Activated CD8-positive, alpha-beta memory T cell treated with anti-CD3 and anti-CD28 coated beads for 36 hours (primary cell): Measurements from ENCODE around the gene C16orf78. TPM values are rescaled to one million over a fixed set of nuclear protein-coding genes. Genes with fewer than 3 reads are reported as not detected.
"Not testable (repeated sequence)": the region's sequence is repeated elsewhere in the genome, so short reads cannot be mapped to it uniquely, and the experiment has no call there.

Source experiments
- CTCF ChIA-PET: fragments of 350-600 bp; sonication (Branson Sonifier 250); formaldehyde crosslinking; loops from one replicate; lab custom pipeline; 2021; ENCODE audit warnings: antibody characterized with exemption; lab: Charles Lee
- POLR2A ChIA-PET: fragments of 350-600 bp; sonication (Branson Sonifier 250); formaldehyde crosslinking; loops from one replicate; lab custom pipeline; 2021; ENCODE audit warnings: antibody characterized with exemption; lab: Charles Lee
- total RNA-seq, 2 experiments: library from RNA; stranded (reverse); gene quantifications; one replicate each; pipeline ENCODE4 v1.2.3, GENCODE V29; 2021

C16orf78 gene
- total RNA-seq, 2 experiments from 2014 or later = not detected

GRCh38 chr16:49348408-49349176 lies 25.0 kb upstream of the C16orf78 start:
- POLR2A ChIA-PET = no interaction called here
- CTCF ChIA-PET = no interaction called here

- CTCF ChIA-PET = interaction anchor here (1.3 kb wide), 1 partner anchor 19 kb away, joined by 3 read pairs; no protein-coding TSS in a partner anchor
- POLR2A ChIA-PET = no interaction called here
Observed at GRCh38 chr16:49349446-49350168, 24.0 kb upstream of the C16orf78 start.

DNA sequence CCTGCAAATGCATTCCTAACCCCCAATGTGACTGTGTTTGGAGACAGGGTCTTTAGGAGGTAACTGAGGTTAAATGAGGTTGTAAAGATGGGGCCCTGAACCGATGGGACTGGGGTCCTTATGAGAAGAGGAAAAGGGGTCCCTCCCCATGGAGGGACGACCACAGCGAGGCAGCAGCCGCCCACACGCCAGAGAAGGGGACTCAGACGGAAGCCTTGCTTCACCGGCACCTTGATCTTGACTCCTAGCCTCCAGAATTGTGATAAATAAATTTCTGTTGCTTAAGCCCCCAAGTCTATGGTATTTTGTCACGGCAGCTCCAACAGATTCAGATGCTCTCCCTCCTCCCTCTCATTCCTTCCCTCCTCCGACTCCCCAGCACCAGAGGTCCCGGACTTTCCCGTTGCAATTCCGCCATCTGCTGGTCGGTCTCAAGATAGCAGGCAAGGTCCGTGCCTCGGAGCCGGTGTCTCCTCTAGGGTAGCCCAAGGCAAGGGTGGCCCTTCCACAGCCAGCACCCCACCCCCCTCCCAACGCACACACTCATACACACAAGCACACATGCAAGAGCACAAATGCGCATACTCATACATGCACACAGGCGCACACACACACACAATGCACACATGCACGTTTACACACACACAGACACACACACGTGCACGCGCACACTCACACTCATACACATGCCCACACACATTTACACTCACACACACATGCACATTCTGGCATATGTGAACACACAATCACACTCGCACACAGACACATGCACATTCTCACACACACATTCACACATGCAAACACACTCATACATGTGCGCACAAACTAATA lies 23.1 kb upstream of the C16orf78 start:
- CTCF ChIA-PET = interaction anchor here (1.3 kb wide), 1 partner anchor 20 kb away, joined by 3 read pairs; no protein-coding TSS in a partner anchor
- POLR2A ChIA-PET = no interaction called here

- CTCF ChIA-PET = interaction anchor here (0.7 kb wide), 1 partner anchor 55 kb away, joined by 3 read pairs; no protein-coding TSS in a partner anchor
- POLR2A ChIA-PET = no interaction called here
Observed at GRCh38 chr16:49351096-49351487, 22.5 kb upstream of the C16orf78 start.

- CTCF ChIA-PET = no interaction called here
Observed at GRCh38 chr16:49352892-49353291, 20.7 kb upstream of the C16orf78 start.

DNA sequence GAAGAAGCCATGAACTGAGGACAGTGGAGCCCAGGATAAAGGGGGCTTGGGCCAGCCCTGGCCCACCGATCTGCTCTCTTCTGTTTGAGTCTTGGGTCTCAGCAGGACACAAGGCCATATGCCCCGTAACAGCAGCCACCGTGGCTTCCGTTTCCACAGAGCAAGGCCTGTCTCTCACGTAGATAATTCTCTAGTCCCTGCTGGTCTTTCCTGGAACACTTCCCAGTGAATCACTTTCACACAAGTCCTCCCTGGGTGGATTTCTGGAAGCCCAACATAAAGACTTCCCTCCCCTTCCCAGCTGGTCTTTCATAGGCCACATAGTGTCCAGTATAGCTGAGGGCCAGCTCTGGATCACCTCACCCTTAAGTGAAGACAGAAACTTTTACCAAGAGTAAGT lies 19.9 kb upstream of the C16orf78 start:
- ChIA-PET POLR2A (no interaction called here), CTCF (no interaction called here)

More at GRCh38 chr16:49352892-49353291, 20.7 kb upstream of the C16orf78 start:
- POLR2A ChIA-PET = no interaction called here

DNA sequence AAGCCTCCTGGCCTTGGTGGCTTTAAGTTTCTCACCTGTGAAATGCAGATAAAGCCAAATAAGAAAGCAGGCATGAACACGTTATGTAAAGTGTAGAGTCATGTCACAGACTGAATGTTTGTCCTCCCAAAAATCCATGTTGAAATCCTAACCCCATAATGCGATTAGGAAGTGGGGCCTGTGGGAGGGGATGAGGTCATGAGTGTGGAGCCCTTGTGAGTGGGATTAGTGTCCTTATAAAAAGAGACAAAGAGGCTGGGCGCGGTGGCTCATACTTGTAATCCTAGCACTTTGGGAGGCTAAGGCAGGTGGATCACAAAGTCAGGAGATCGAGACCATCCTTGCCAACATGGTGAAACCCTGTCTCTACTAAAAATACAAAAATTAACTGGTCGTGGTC lies 19.5 kb upstream of the C16orf78 start:
- ChIA-PET CTCF (no interaction called here), POLR2A (no interaction called here)

DNA sequence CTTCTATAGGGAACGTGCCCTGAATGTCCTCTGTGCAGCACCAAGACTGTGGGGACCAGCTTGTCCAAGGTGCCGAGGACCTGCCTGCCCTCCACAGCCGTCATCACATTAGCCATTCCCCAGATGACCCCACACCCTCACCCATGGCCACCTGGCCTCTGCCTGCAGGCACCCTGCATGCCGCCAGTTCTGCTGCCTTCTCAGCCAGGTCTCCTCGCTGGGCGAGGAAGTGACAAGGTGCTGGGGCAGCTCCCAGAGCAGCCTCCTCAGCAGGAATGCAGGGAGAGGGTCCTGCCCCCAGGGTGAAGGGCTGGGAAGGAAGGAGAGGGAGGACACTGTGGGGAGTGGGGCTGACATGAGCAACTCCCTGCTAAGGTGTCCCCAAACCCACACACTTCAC lies 18.6 kb upstream of the C16orf78 start:
- CTCF ChIA-PET = no interaction called here

GRCh38 chr16:49355933-49356665 lies 17.5 kb upstream of the C16orf78 start:
- ChIA-PET POLR2A (no interaction called here), CTCF (no interaction called here)

More for the DNA sequence above, 18.6 kb upstream of the C16orf78 start:
- POLR2A ChIA-PET = no interaction called here

GRCh38 chr16:49356728-49357488 lies 16.7 kb upstream of the C16orf78 start:
- ChIA-PET POLR2A (no interaction called here), CTCF (no interaction called here)

DNA sequence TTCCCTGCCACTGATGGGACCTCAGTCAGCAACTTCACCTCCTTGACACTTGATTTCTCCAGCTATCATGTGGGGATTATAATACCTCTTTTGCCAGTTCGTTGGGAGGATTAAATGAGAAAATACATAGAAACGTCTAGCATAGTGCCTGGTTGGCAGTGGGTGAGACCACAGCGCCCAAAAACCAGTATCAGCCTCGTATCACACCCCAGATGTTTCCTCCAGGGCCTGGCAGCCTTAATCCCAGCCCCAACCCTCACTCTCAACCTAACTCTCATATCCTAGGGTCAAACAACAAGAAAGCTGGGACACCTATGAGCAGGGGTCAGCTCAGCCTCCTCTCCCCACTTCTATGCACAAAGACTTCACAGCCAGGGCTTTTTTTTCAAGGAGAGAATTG lies 14.0 kb upstream of the C16orf78 start:
- ChIA-PET CTCF (no interaction called here), POLR2A (no interaction called here)

GRCh38 chr16:49361731-49362130 lies 11.9 kb upstream of the C16orf78 start:
- POLR2A ChIA-PET, CTCF ChIA-PET: not testable (repeated sequence)

- ChIA-PET CTCF (no interaction called here), POLR2A (no interaction called here)
Observed at GRCh38 chr16:49362230-49362629, 11.4 kb upstream of the C16orf78 start.

DNA sequence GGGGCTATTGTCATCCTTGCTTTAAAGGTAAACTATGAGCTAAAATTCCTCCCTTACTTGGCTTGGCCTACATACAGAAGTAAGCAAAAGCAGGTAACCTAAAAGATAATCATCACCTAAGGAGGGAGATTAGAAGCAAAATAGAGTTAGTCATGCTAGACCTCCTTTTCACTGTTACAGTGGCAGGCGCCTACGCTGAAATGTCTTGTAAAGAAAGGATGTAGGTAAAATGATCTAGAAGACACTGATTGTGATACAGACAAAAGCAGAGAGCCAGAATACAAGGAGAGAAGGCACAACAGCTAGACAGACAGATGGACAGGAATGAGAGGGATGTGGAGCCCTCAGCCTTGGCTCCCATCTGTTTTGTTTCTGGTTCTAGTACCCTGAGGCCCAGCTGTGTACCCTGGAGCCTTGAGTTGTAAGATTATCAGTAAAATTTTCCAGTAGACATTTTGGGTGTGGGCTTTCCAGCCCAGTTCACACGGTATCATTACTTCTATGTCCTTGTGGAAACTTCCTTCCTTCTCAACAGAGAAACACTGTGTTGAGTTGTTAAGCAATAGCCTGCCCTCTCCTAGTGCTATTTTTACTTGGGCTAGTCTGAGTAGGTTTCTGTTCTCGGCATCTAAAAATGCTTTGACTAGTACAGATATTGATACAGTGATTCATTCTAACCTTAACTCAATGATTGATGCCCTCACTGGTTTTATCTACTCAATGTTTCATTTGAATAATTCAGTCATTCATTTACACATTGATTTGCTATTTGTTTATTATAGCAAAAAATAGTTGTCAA lies 7.7 kb upstream of the C16orf78 start:
- POLR2A ChIA-PET = no interaction called here

GRCh38 chr16:49366669-49367068 lies 6.9 kb upstream of the C16orf78 start:
- ChIA-PET POLR2A (no interaction called here), CTCF (no interaction called here)

More for the DNA sequence above, 7.7 kb upstream of the C16orf78 start:
- CTCF ChIA-PET = no interaction called here

DNA sequence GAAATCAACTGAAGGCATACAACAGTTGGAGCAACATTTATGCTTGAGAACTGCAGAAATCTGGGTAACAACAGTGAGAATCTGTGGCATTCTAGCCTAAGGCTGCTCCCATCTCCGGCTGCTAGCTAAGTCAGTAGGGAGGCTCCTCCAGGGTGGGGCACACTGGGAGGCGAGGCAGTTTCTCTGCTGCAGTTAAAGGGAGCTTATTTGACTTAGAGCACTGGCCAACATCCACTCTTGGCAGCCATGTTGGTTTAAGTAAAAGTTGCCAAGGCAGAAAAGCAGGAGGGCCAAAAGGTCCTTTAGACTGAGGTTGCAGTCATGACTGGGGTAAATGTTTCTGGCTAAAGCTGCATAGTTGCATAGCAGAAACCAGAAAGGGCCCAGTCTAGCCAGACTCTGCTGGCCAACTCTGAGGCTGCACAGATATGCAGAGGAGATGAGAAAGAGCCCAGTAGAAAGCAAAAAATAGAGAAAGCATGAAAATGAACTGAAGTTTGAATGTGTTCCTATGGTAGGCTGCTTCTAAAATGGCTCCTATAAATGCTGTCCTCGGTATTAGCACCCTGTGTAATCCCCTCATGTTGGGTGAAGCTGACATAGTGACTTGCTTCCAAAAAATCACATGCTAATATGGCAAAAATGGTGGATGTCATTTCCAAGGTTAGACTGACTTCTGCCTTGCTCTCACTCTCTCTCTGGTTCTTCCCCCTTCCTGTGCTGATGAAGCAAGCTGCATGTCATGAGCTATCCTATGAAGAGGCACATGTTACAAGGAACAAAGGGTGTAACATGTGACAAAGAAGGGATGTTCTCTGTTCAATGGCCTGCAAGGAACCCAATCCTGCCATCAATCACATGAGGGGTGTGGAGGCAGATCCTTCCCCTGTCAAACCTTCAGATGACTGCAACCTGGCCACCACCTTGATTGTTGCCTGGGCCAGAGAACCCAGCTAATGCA lies 3.7 kb upstream of the C16orf78 start:
- POLR2A ChIA-PET = no interaction called here
- CTCF ChIA-PET = no interaction called here

GRCh38 chr16:49376206-49376605 lies 2.6 kb downstream of the C16orf78 start:
- ChIA-PET POLR2A (no interaction called here), CTCF (no interaction called here)
